GM19099 (cell line): ENCODE data around the gene MDM2.

ENCODE experiments used
- POLR2A ChIP-seq: IDR thresholded peaks from 3 replicates; pipeline ENCODE4 v1.6.1; 2011; ENCODE audit warnings: low read depth; ENCODE audit not compliant: insufficient read length; ENCODE audit errors: extremely low read depth

Gene MDM2

DNA sequence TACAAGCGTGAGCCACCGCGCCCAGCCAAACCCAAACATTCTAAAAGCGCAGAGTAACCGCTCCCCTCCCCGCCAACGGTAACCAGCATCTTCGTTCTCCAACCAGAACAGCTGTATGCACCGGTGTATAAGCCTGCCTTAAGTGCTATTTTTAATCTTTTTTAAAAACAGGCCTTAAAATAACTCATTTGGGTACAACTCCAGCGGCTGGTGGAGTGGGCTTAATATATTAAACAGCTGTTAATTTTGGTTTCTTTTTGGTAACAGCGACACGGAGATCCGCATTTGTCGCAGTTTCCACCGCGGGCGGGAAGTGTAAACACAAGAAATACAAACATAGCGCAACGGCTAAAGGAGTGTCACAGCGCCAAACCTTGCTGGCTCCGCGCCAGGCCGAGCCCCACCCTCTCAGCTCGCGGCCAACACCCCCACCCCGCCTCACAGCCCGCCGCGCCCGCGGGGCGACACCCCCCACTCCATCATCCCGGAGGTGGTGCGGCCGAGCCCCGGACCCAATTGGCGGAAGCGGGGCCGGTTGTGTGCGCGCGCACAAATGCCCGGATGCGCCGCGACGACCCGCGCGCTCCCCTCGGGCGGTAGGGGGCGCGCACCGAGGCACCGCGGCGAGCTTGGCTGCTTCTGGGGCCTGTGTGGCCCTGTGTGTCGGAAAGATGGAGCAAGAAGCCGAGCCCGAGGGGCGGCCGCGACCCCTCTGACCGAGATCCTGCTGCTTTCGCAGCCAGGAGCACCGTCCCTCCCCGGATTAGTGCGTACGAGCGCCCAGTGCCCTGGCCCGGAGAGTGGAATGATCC is at the start of gene MDM2:
TSS of gene MDM2 (plus strand) at position 602 of the 812 bp plus-strand sequence. CDS start 301 bp downstream, outside the sequence.
- TF ChIP-seq POLR2A: peak; percentile 91

DNA sequence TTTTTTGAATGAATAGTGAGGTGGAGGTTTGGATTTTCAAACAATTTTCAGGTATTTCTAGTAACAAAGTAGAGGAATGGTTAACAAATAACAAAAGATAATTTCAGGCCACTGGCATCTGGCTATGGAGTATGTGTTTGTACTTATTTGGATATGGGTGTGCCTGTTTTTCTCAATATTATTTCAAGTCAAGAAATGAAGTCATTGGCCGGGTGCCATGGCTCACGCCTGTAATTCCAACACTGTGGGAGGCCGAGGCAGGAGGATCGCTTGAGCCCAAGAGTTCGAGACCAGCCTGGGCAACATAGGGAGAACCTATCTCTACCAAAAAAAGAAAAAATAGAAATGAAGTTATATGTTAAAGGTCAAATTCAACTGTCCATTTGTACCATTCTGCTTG is 48.1 kb upstream of the MDM2 start:
- no peak for TF ChIP-seq POLR2A

GRCh38 chr12:68760806-68761441 is 47.1 kb upstream of the MDM2 start:
- TF ChIP-seq POLR2A: no peak

DNA sequence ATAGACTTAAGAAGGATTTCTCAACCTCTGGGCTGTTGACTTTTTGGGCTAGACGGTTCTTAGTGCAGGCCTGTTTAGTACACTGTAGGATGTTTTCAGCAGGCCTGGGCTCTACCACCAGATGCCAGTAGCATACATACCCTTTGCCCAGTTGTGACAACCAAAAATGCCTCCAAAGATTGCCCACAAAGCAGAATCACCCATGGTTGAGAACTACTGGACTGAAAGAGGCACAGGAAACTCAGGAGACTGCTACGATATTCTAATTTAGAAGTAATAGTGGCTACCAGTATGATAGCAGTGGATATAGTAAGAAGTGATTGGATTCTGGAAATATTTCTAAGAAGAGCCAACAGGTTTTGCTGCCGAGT is 46.5 kb upstream of the MDM2 start:
- TF ChIP-seq POLR2A: no peak

GRCh38 chr12:68761901-68762630 is 45.9 kb upstream of the MDM2 start:
- no peak for TF ChIP-seq POLR2A

DNA sequence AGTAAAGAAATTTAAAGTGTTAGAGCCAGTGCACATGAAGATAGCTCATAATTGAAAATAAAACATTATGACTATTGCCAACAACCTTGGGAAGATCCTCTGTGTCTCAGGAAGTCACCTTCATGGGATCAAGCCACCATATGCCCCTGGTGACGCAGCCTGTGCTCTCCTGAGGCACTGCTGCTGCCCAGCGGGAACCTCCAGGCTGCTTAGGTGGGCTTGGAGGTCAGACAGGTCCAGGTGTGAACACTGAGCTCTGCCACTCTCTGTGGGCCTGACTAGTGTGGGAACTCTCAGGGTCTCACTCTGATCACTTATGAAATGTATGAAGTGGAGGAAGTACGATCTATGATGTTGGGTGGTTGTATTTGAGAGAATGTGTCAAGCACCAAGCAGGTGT is 45.3 kb upstream of the MDM2 start:
- TF ChIP-seq POLR2A: no peak

DNA sequence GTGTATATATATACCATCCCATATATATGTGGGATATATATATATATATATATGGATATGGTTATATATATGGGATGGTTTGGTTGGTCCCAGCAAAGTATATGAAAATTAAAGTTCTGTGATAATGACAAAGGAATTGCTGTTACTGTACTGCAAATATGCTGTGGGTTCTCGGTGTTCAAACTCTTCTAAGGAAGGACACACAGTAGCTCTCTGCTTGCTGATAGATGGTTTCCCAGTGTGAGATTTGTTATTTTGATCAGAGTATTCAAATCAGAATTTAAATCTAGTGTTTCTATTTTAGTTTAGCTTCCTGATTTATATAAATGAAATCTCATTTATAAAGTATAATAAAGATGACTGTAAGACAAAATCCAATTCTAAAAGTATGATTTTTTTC is 42.3 kb upstream of the MDM2 start:
- TF ChIP-seq POLR2A: no peak

DNA sequence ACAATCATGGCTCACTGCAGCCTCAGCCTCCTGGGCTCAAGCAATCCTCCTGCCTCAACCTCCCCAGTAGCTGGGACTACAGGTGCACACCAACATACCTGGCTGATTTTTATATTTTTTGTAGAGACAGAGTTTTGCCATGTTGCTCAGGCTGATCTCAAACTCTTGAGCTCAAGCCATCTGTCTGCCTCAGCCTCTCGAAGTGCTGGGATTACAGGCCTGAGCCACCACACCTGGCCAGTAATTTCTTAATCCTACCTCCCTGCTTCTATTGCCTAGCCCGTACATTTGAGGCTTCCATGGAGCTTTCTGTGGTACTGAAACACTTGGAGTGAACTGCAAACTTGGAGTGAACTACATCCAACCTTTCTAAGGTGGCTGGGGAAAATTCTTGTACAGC is 41.3 kb upstream of the MDM2 start:
- no peak for TF ChIP-seq POLR2A

- no peak for TF ChIP-seq POLR2A
These were observed 40.8 kb upstream of the MDM2 start for GRCh38 chr12:68767191-68767590.

DNA sequence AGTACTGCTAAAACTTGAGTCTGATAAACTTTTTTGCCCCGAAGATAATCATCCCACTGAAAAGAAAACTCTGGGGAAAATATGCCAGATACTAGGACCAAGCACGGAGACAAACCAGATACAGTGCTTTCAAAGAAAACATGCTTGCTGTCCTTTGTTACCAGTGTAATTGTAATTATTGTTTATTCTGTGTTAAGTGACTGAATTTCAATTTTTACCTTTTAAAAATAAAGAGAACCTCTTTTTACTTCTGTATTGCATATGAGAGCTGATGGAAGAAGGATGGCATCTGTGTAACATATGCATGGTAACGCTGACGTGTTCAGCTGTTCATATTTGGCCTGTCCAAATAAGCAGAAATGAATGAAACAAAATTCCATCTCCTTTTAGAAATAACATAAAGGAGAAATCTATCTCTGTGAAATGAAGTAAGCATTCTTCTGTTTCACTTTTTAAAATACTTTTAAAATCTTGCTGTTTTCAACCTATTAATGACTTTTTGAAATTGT is 39.5 kb upstream of the MDM2 start:
- no peak for TF ChIP-seq POLR2A

- no peak for TF ChIP-seq POLR2A
These were observed 38.0 kb upstream of the MDM2 start for GRCh38 chr12:68769941-68770340.

DNA sequence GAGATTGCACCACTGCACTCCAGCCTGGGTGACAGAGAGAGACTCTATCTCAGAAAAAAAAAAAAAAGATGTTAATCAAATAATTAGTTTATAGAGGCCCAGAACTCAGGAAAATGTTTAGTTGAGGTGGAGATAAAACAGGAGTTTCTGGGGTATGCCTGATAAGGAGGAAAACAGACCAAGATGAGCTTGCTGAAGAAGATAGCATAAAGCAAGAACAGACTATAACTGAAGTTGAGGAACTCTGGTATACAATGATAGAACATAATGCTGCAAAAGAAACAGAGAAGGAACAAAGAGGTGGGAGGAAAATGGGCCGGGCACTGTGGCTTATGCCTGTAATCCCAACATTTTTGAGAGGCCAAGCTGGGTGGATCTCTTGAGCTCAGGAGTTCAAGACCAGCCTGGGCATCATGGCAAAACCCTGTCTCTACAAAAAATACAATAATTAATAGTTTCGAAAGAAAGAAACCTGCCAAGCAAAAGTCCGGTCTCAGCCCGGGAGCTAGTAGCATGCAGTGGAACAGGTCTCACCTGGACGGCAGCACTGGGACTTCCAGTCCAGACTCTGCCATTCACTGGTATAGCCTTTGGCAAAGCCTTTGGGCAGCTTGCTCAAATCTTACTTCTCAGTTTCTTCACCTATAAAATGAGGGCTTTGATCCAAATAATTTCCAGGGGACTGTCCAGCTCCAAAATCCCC is 36.6 kb upstream of the MDM2 start:
- TF ChIP-seq POLR2A: no peak

GRCh38 chr12:68772714-68773113 is 35.3 kb upstream of the MDM2 start:
- TF ChIP-seq POLR2A: no peak

DNA sequence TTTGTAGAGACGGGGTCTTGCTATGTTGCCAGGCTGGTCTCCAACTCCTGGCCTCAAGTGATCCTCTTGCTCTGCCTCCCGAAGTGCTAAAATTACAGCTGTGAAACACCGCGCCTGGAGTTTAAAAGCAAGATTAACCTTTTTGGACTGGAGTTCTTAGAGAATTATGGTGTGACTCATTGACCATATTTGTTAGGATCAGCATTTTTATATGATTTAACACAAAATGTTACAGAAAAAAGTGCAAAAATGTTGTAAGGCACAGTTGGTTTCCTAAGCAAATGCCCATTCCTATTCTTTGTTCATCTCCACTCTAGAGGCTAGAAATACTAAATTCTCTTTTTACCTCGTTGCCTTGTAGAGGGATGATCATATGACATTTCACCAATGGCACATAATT is 34.4 kb upstream of the MDM2 start:
- no peak for TF ChIP-seq POLR2A

GRCh38 chr12:68775121-68775630 is 32.8 kb upstream of the MDM2 start:
- TF ChIP-seq POLR2A: no peak
